Colonic mucosa (tissue), 4 donors: ENCODE results near the gene OMA1. TPM values are rescaled to one million over a fixed set of nuclear protein-coding genes. Genes with fewer than 3 reads are reported as not detected.

Experiments
- DNase-seq: peaks from one replicate; pipeline ENCODE4 v3.0.0-alpha.2; 2020
- H3K27ac ChIP-seq: fragments of 200-600 bp; one replicate; pipeline ENCODE4 v1.8.0; 2021
- H3K27me3 ChIP-seq: fragments of 200-600 bp; one replicate; pipeline ENCODE4 v1.8.0; 2021
- H3K36me3 ChIP-seq: fragments of 200-600 bp; one replicate; pipeline ENCODE4 v1.8.0; 2021
- H3K4me1 ChIP-seq: fragments of 200-600 bp; one replicate; pipeline ENCODE4 v1.8.0; 2021; ENCODE audit warnings: mild to moderate bottlenecking
- H3K4me3 ChIP-seq: fragments of 200-600 bp; one replicate; pipeline ENCODE4 v1.8.0; 2021
- H3K9ac ChIP-seq, 2 donors: one replicate each; pipeline ENCODE4 v1.7.0; 2013; ENCODE audit warnings: control low read depth in 2 of 2, low read depth in 2 of 2, low read length in 2 of 2
- H3K9me3 ChIP-seq: fragments of 200-600 bp; one replicate; pipeline ENCODE4 v1.8.0; 2021
- CTCF ChIP-seq: fragments of 200-600 bp; IDR thresholded peaks from one replicate; pipeline ENCODE4 v1.8.0; 2022; ENCODE audit warnings: antibody characterized with exemption, mild to moderate bottlenecking
- intact Hi-C: fragments of 100-400 bp; cut with DNase I; formaldehyde crosslinking; loops from one replicate; pipeline ENCODE4 v1.14.1; 2022
- total RNA-seq, 2 donors: library from RNA; stranded (reverse); fragmentation: NEBNext Ultra II Directional in 1 of 2; extraction: Animal tissue kit (Norgen Biotek cat#: 25700) in 1 of 2; gene quantifications; one replicate each; pipeline ENCODE4 v1.2.1, GENCODE V29; 2021
- donor health status: healthy.
- donor health status: DM: no; HTN: no; CAD: no.
- donor health status: DM: no; HTN: no; CAD: no.

Gene OMA1
- total RNA-seq, 2 donors from 2014 or later = 30.4 to 32.3 TPM

- intact Hi-C loops = no loop called here
- H3K9ac ChIP-seq = no peak overlapping the region
Measured at GRCh38 chr1:58465825-58466629, 80.5 kb downstream of the OMA1 start.

GRCh38 chr1:58465176-58465575 is 81.3 kb downstream of the OMA1 start:
- Histone ChIP-seq H3K9ac (no peak overlapping the region), H3K4me3 (no peak overlapping the region), H3K27ac (no peak overlapping the region), H3K9me3 (no peaks in the 10 kb centered on the region), H3K27me3 (no peaks in the 10 kb centered on the region), H3K4me1 (no peaks in the 10 kb centered on the region), H3K36me3 (no peaks in the 10 kb centered on the region)
- no peak for DNase-seq
- intact Hi-C loops = no loop called here
- no peak for TF ChIP-seq CTCF

More at GRCh38 chr1:58465825-58466629, 80.5 kb downstream of the OMA1 start:
- no peak overlapping the region for H3K27ac ChIP-seq
- H3K36me3 ChIP-seq = no peaks in the 10 kb centered on the region
- no peak for TF ChIP-seq CTCF
- no peaks in the 10 kb centered on the region for H3K27me3 ChIP-seq
- no peaks in the 10 kb centered on the region for H3K9me3 ChIP-seq
- H3K4me3 ChIP-seq = no peak overlapping the region
- no peaks in the 10 kb centered on the region for H3K4me1 ChIP-seq
- no peak for DNase-seq

- Histone ChIP-seq H3K9me3 (no peaks in the 10 kb centered on the region), H3K9ac (no peak overlapping the region), H3K27me3 (no peaks in the 10 kb centered on the region), H3K4me3 (no peak overlapping the region), H3K36me3 (no peaks in the 10 kb centered on the region), H3K27ac (no peak overlapping the region), H3K4me1 (no peaks in the 10 kb centered on the region)
- no peak for TF ChIP-seq CTCF
- DNase-seq = no peak
- intact Hi-C loops = no loop called here
Measured at GRCh38 chr1:58460469-58460868, 86.1 kb downstream of the OMA1 start.

- no peaks in the 10 kb centered on the region for H3K4me1 ChIP-seq
- no peaks in the 10 kb centered on the region for H3K27me3 ChIP-seq
- no peak overlapping the region for H3K27ac ChIP-seq
- no peak for DNase-seq
- H3K9me3 ChIP-seq = no peaks in the 10 kb centered on the region
- no peaks in the 10 kb centered on the region for H3K36me3 ChIP-seq
- no peak overlapping the region for H3K4me3 ChIP-seq
- intact Hi-C loops = no loop called here
- no peak overlapping the region for H3K9ac ChIP-seq
- TF ChIP-seq CTCF = no peak
Measured at GRCh38 chr1:58459911-58460310, 86.6 kb downstream of the OMA1 start.

GRCh38 chr1:58457023-58457635 is 89.4 kb downstream of the OMA1 start:
- intact Hi-C loops = no loop called here
- H3K4me1 ChIP-seq = no peaks in the 10 kb centered on the region
- TF ChIP-seq CTCF = no peak
- H3K9me3 ChIP-seq = no peaks in the 10 kb centered on the region
- H3K27ac ChIP-seq = no peak overlapping the region
- H3K36me3 ChIP-seq = no peaks in the 10 kb centered on the region
- H3K4me3 ChIP-seq = no peak overlapping the region
- H3K27me3 ChIP-seq = no peaks in the 10 kb centered on the region
- H3K9ac ChIP-seq = no peak overlapping the region
- no peak for DNase-seq
